Naive thymus-derived CD4-positive, alpha-beta T cell (primary cell): Measurements from ENCODE around the gene KIF19. TPM values are rescaled to one million over a fixed set of nuclear protein-coding genes. Genes with fewer than 3 reads are reported as not detected.
A peak's percentile ranks its signal among the peaks of the same experiment; 100 is the strongest.

Experiments used
- ATAC-seq: fragments of 150-1000 bp; cut with Tn5 transposase; 2 replicates; pipeline ENCODE4 v1.10.0; 2021; ENCODE audit warnings: mild to moderate bottlenecking, moderate library complexity
- CTCF ChIA-PET: fragments of 350-600 bp; sonication (Branson Sonifier 250); formaldehyde crosslinking; loops from one replicate; lab custom pipeline; 2021; ENCODE audit warnings: antibody characterized with exemption; lab: Charles Lee
- POLR2A ChIA-PET: fragments of 350-600 bp; sonication (Branson Sonifier 250); formaldehyde crosslinking; loops from one replicate; lab custom pipeline; 2021; ENCODE audit warnings: antibody characterized with exemption, inconsistent platforms; lab: Charles Lee
- DNase-seq, 9 donors: peaks; one replicate each; pipeline versions ENCODE4 v3.0.0 to v3.0.0-alpha.2; 2020 to 2022; ENCODE audit warnings: mixed read lengths in 1 of 9
- H3K27ac ChIP-seq: one replicate; pipeline ENCODE4 v1.7.0; 2013; ENCODE audit warnings: mild to moderate bottlenecking, low read depth, low read length, moderate library complexity
- H3K27me3 ChIP-seq, 2 donors: one replicate each; pipeline ENCODE4 v1.7.0; 2013; ENCODE audit warnings: low read length in 2 of 2, mild to moderate bottlenecking in 2 of 2, moderate library complexity in 2 of 2; ENCODE audit not compliant: control insufficient read depth in 2 of 2, insufficient read depth in 2 of 2
- H3K36me3 ChIP-seq, 3 experiments: 1 replicate in 2 of 3; 2 replicates in 1 of 3; pipeline ENCODE4 v1.7.0; 2013; ENCODE audit warnings: low read length in 3 of 3, mild to moderate bottlenecking in 3 of 3, moderate library complexity in 1 of 3; ENCODE audit not compliant: insufficient read depth in 3 of 3, control insufficient read depth in 2 of 3
- H3K4me1 ChIP-seq, 2 donors: one replicate each; pipeline ENCODE4 v1.7.0; 2013; ENCODE audit warnings: low read length in 2 of 2, mild to moderate bottlenecking in 2 of 2, moderate library complexity in 1 of 2; ENCODE audit not compliant: control insufficient read depth in 2 of 2, insufficient read depth in 2 of 2
- H3K4me3 ChIP-seq: 2 replicates; pipeline ENCODE4 v1.7.0; 2013; ENCODE audit warnings: mild to moderate bottlenecking, low read length
- H3K9me3 ChIP-seq, 3 experiments: 1 replicate in 2 of 3; 2 replicates in 1 of 3; pipeline ENCODE4 v1.7.0; 2013; ENCODE audit warnings: low read length in 3 of 3; ENCODE audit not compliant: control insufficient read depth in 2 of 3
- H3K27ac Mint-ChIP-seq, 9 donors: one replicate each; pipeline ENCODE4 v1.8.0; 2020 to 2022; ENCODE audit warnings: mixed read lengths in 9 of 9, mild to moderate bottlenecking in 8 of 9, moderate library complexity in 5 of 9, inconsistent platforms in 2 of 9
- H3K27me3 Mint-ChIP-seq, 5 donors: one replicate each; pipeline ENCODE4 v1.8.0; 2021 to 2022; ENCODE audit warnings: mixed read lengths in 5 of 5, mild to moderate bottlenecking in 1 of 5
- H3K36me3 Mint-ChIP-seq, 5 donors: one replicate each; pipeline ENCODE4 v1.8.0; 2020 to 2022; ENCODE audit warnings: mixed read lengths in 5 of 5, mild to moderate bottlenecking in 3 of 5, inconsistent platforms in 1 of 5
- H3K4me1 Mint-ChIP-seq, 7 donors: one replicate each; pipeline ENCODE4 v1.8.0; 2020 to 2022; ENCODE audit warnings: mixed read lengths in 7 of 7, mild to moderate bottlenecking in 3 of 7, inconsistent platforms in 1 of 7
- H3K4me3 Mint-ChIP-seq, 10 donors: one replicate each; pipeline ENCODE4 v1.8.0; 2020 to 2022; ENCODE audit warnings: mild to moderate bottlenecking in 10 of 10, mixed read lengths in 10 of 10, moderate library complexity in 6 of 10, inconsistent platforms in 2 of 10
- H3K9me3 Mint-ChIP-seq, 11 donors: one replicate each; pipeline ENCODE4 v1.8.0; 2020 to 2022; ENCODE audit warnings: mixed read lengths in 11 of 11, mild to moderate bottlenecking in 4 of 11, inconsistent platforms in 1 of 11, moderate library complexity in 1 of 11
- intact Hi-C, 2 donors: fragments of 100-400 bp; cut with micrococcal nuclease; formaldehyde crosslinking; loops; one replicate each; pipeline ENCODE4 v1.15.1; 2023
- polyA plus RNA-seq, 2 donors: library from polyadenylated mRNA; unstranded; fragments of 300-500 nt; fragmentation: Illumina TruSeq; gene quantifications; one replicate each; pipeline ENCODE4 v1.2.3, GENCODE V29; 2021
- total RNA-seq, 6 experiments: library from RNA in 5 of 6; stranded (reverse) in 5 of 6; gene quantifications; 1 replicate in 5 of 6; 2 replicates in 1 of 6; pipeline ENCODE4 v1.2.3 and lab custom pipeline; 2021 to 2026

The KIF19 gene
- total and polyA plus RNA-seq, 7 experiments from 2014 or later, result 0.34 to 1.2 (median 0.47) TPM; not detected in 3

DNA sequence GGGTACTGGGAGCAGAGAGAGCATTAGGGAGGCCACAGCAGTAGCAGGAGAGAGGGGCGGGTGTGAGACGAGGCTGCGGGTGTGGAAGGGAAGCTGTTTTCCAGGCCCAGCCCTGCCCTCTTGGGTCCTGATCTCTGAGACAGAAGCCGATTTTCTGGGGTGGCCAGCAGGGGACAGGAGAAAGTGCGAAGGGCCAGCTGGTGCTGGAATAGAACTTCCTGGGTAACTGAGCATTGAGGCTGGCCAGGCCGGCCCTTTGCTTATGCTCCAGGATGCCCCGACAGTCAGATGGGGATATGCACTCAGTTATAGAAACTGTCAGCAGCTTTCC, 34.8 kb downstream of the KIF19 start:
- ChIA-PET POLR2A (no interaction called here), CTCF (interaction anchor here (1.5 to 1.7 kb wide), 2 partner anchors 148 to 150 kb away, joined by 4 to 5 read pairs; partner anchors contain the start of gene TTYH2)
- no peak overlapping the region for H3K27ac ChIP-seq
- DNase-seq, result no peak
- H3K36me3 Mint-ChIP-seq, result no peaks in the 10 kb centered on the region
- no peak for ATAC-seq
- no peaks in the 10 kb centered on the region for H3K9me3 ChIP-seq
- H3K27me3 Mint-ChIP-seq, result peaks cover 19 to 29% (median 25%) of the 10 kb centered on the region in 5 donors
- peaks cover 0 to 7% of the 10 kb centered on the region in 2 donors for H3K27me3 ChIP-seq
- no peaks in the 10 kb centered on the region for H3K4me1 ChIP-seq
- no peak overlapping the region for H3K4me3 Mint-ChIP-seq
- intact Hi-C loops, result loop anchor here in 1 of 2 donors (1.0 to 2.0 kb wide), 3 partner anchors 60 to 158 kb away; partner anchors contain the start of gene RPL38
- no peak overlapping the region for H3K27ac Mint-ChIP-seq
- no peaks in the 10 kb centered on the region for H3K9me3 Mint-ChIP-seq
- H3K36me3 ChIP-seq, result no peaks in the 10 kb centered on the region
- H3K4me3 ChIP-seq, result no peak overlapping the region
- H3K4me1 Mint-ChIP-seq, result peaks cover 0 to 11% (median 4%) of the 10 kb centered on the region in 7 donors

- intact Hi-C loops, result loop anchor here in 1 of 2 donors (1.0 to 2.0 kb wide), 3 partner anchors 60 to 159 kb away; partner anchors contain the start of gene RPL38
- Histone ChIP-seq H3K4me3 (no peak within 1 kb of the TSS), H3K36me3 (no peaks in the 10 kb centered on the region), H3K4me1 (no peaks in the 10 kb centered on the region), H3K27me3 (peaks cover 0 to under 1% of the 10 kb centered on the region in 2 donors), H3K9me3 (no peaks in the 10 kb centered on the region), H3K27ac (no peak within 1 kb of the TSS)
- Mint-ChIP-seq H3K27me3 (peaks cover 14 to 26% (median 22%) of the 10 kb centered on the region in 5 donors), H3K4me3 (no peak within 1 kb of the TSS), H3K4me1 (peaks cover 0 to 11% (median 4%) of the 10 kb centered on the region in 7 donors), H3K9me3 (no peaks in the 10 kb centered on the region), H3K36me3 (no peaks in the 10 kb centered on the region), H3K27ac (peak within 1 kb of the TSS in 1 of 9 donors; percentile 78)
- POLR2A ChIA-PET, result no interaction called here
- CTCF ChIA-PET, result interaction anchor here (0.6 to 1.7 kb wide), 2 partner anchors 148 to 851 kb away, joined by 3 to 5 read pairs; partner anchors contain the start of gene TTYH2
- ATAC-seq, result peak; percentile 63
- peak in 3 of 9 donors; percentile 18 to 56 (median 23) for DNase-seq
These were observed 35.4 kb downstream of the KIF19 start, which contains the start of gene BTBD17 for GRCh38 chr17:74361230-74362068. BTBD17 (minus strand) TSS chr17:74361868; CDS start chr17:74361819, 49 bp downstream.

- Histone ChIP-seq H3K27ac (no peak overlapping the region), H3K4me1 (no peaks in the 10 kb centered on the region), H3K27me3 (no peaks in the 10 kb centered on the region), H3K4me3 (no peak overlapping the region), H3K36me3 (no peaks in the 10 kb centered on the region), H3K9me3 (no peaks in the 10 kb centered on the region)
- H3K9me3 Mint-ChIP-seq, result no peaks in the 10 kb centered on the region
- no peak overlapping the region for H3K27ac Mint-ChIP-seq
- POLR2A ChIA-PET, result no interaction called here
- ATAC-seq (no peak), DNase-seq (no peak)
- CTCF ChIA-PET, result interaction anchor here (0.6 to 1.2 kb wide), 4 partner anchors 9 to 851 kb away, joined by 3 to 4 read pairs (median 3); no protein-coding TSS in a partner anchor
- H3K4me1 Mint-ChIP-seq, result peaks cover 0 to 11% (median 4%) of the 10 kb centered on the region in 7 donors
- intact Hi-C loops, result no loop called here
- H3K4me3 Mint-ChIP-seq, result no peak overlapping the region
- no peaks in the 10 kb centered on the region for H3K36me3 Mint-ChIP-seq
- peaks cover 14 to 27% (median 21%) of the 10 kb centered on the region in 5 donors for H3K27me3 Mint-ChIP-seq
These were observed 36.0 kb downstream of the KIF19 start for GRCh38 chr17:74362069-74362405.

DNA sequence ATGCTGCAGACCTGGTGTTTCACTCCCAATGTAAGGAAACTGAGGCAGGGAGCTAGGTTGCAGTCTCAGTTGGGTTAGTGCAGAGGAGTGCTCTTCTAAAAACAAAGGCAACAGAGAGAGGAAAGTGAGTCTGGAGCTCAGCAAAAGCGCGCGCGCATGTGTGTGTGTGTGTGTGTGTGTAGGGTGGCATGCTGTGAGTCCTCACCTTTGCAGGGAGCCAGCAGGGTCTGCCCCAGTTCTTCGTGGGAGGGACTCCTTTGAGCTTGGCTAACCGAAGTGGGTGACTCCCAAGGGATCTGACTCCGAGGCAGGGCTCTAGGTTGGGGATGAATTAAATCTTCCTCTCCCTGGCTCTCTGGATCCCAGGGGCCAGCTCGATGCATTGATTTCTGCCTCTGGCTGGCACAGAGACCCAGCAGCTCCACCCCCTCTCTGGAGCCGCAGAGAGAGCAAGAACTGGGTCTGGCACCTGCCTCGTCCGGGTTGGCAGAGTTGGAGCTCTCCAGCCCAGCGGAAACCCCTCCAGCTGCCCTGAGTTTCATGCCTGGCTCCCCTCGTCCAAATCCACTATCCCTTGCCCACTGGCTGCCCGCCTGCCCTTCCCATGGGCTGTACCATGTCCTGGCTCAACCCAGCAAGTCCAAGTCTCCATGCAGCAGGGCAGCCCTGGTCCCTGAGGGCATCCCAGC, 36.9 kb downstream of the KIF19 start:
- POLR2A ChIA-PET, result no interaction called here
- DNase-seq, result no peak
- Histone ChIP-seq H3K27me3 (no peaks in the 10 kb centered on the region), H3K9me3 (no peaks in the 10 kb centered on the region), H3K36me3 (no peaks in the 10 kb centered on the region), H3K27ac (no peak overlapping the region), H3K4me1 (no peaks in the 10 kb centered on the region), H3K4me3 (no peak overlapping the region)
- peak overlapping the region in 1 of 9 donors; percentile 78 for H3K27ac Mint-ChIP-seq
- H3K4me1 Mint-ChIP-seq, result peaks cover 0 to 8% (median 2%) of the 10 kb centered on the region in 7 donors
- no peaks in the 10 kb centered on the region for H3K9me3 Mint-ChIP-seq
- intact Hi-C loops, result no loop called here
- CTCF ChIA-PET, result interaction anchor here (0.7 to 1.6 kb wide), 5 partner anchors 8 to 150 kb away, joined by 3 to 4 read pairs (median 3); no protein-coding TSS in a partner anchor
- no peak for ATAC-seq
- H3K36me3 Mint-ChIP-seq, result no peaks in the 10 kb centered on the region
- H3K27me3 Mint-ChIP-seq, result peaks cover 13 to 24% (median 16%) of the 10 kb centered on the region in 5 donors
- no peak overlapping the region for H3K4me3 Mint-ChIP-seq

DNA sequence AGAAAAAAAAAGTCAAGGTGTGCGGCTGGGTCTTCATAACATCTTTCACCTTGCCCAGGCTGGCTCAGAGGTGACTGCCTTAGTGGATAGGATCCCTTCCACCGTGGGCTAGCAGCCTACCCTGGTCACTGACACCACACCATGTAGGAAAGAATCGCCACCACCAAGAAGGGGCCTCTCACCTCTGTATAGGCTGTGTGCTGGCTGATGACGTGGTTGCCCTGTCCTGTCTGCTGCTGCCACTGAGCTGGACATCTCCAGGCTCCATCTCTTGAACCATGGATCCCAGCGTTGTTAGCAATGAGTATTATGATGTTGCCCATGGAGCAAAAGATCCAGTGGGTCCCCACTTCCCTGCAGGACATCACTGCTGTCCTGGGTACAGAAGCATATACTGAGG, 41.2 kb downstream of the KIF19 start, which contains the start of gene GPR142:
Gene GPR142 (plus strand): TSS at position 301 of the 400 bp plus-strand sequence. CDS start 2,035 bp downstream, outside the sequence.
- Histone ChIP-seq H3K4me1 (peaks cover 12 to 13% of the 10 kb centered on the region in 2 donors), H3K4me3 (no peak within 1 kb of the TSS), H3K36me3 (no peaks in the 10 kb centered on the region), H3K27me3 (no peaks in the 10 kb centered on the region), H3K27ac (no peak within 1 kb of the TSS), H3K9me3 (no peaks in the 10 kb centered on the region)
- ChIA-PET CTCF (interaction anchor here (0.6 to 4.5 kb wide), 7 partner anchors 36 to 476 kb away, joined by 3 to 40 read pairs (median 7); partner anchors contain the start of gene TTYH2), POLR2A (no interaction called here)
- ATAC-seq, result no peak
- Mint-ChIP-seq H3K4me1 (peaks cover 8 to 15% (median 12%) of the 10 kb centered on the region in 7 donors), H3K27me3 (peaks cover 0 to 6% (median 0%) of the 10 kb centered on the region in 5 donors), H3K27ac (no peak within 1 kb of the TSS), H3K9me3 (no peaks in the 10 kb centered on the region), H3K36me3 (no peaks in the 10 kb centered on the region), H3K4me3 (peak within 1 kb of the TSS in 5 of 10 donors; percentile 35 to 75 (median 68))
- intact Hi-C loops, result loop anchor here in 1 of 2 donors (5.0 kb wide), 1 partner anchor 235 kb away; no protein-coding TSS in a partner anchor
- DNase-seq, result no peak
